HepG2 (cell line): ENCODE measurements around the gene TRNP1. TPM values are rescaled to one million over a fixed set of nuclear protein-coding genes. Genes with fewer than 3 reads are reported as not detected.

Experiments
- ATAC-seq: fragments of 200-7000 bp; cut with Tn5 transposase; 3 replicates; pipeline ENCODE4 v1.9.1; 2020; ENCODE audit warnings: mild to moderate bottlenecking, moderate library complexity
- BruUV-seq: library from RNA; stranded (reverse); fragments of 400-500 nt; replicated peaks from 2 replicates; lab custom pipeline; 2021; lab: Mats Ljungman, UMichigan
- CTCF ChIA-PET: fragments of 300-600 bp; formaldehyde crosslinking; extraction: SDS; loops from one replicate; lab custom pipeline; 2021; ENCODE audit warnings: low total read pairs, inconsistent platforms, low intra/inter-chr PET ratio; lab: Yijun Ruan, JAX
- POLR2A ChIA-PET: fragments of 350-600 bp; sonication (Branson Sonifier 250); formaldehyde crosslinking; loops from one replicate; lab custom pipeline; 2020; ENCODE audit warnings: antibody characterized with exemption, inconsistent platforms; lab: Yijun Ruan, JAX
- DNase-seq: peaks from one replicate; pipeline ENCODE4 v3.0.0-alpha.2; 2015; ENCODE audit warnings: low spot score
- FAIRE-seq: peaks from 3 replicates; lab custom pipeline; 2011; peaks lifted over from hg19 to GRCh38; lab: Jason Lieb, UNC
- H2AFZ ChIP-seq: one replicate; pipeline ENCODE4 v1.6.1; 2011; ENCODE audit warnings: low read length, inconsistent platforms
- H3K27ac ChIP-seq: fragments of 300-600 bp; 3 replicates; pipeline ENCODE4 v1.8.0; 2011; ENCODE audit warnings: mixed run types, mild to moderate bottlenecking, mixed read lengths, low read length, inconsistent platforms; ENCODE audit not compliant: insufficient read depth; ENCODE audit errors: extremely low read length
- H3K27me3 ChIP-seq, 2 experiments: fragments of 200-600 bp in 1 of 2; 2 replicates in 1 of 2; 3 replicates in 1 of 2; pipeline versions ENCODE4 v1.6.0 to v1.8.0; 2011; ENCODE audit warnings: low read length in 2 of 2, mild to moderate bottlenecking in 2 of 2, moderate library complexity in 2 of 2, inconsistent platforms in 1 of 2; ENCODE audit not compliant: insufficient read depth in 2 of 2, control insufficient read depth in 1 of 2
- H3K36me3 ChIP-seq, 2 experiments: fragments of 200-600 bp in 1 of 2; replicated peaks in 1 of 2; 2 replicates in 1 of 2; 3 replicates in 1 of 2; pipeline versions ENCODE4 v1.5.1 to v1.8.0; 2011; ENCODE audit warnings: low read length in 2 of 2, inconsistent platforms in 1 of 2; ENCODE audit not compliant: insufficient read depth in 2 of 2, control insufficient read depth in 1 of 2
- H3K4me1 ChIP-seq: 2 replicates; pipeline ENCODE4 v1.5.1; 2012; ENCODE audit warnings: low read length, inconsistent platforms; ENCODE audit not compliant: insufficient read depth
- H3K4me2 ChIP-seq: 2 replicates; pipeline ENCODE4 v1.6.0; 2011; ENCODE audit warnings: low read depth, low read length, inconsistent platforms
- H3K4me3 ChIP-seq, 3 experiments: fragments of 200-600 bp in 1 of 3; sonication (generic), shearing (Covaris generic) in 1 of 3; replicated peaks in 1 of 3; 2 replicates each; pipeline ENCODE4 v1.5.1; 2011 to 2016; ENCODE audit warnings: low read length in 3 of 3, inconsistent platforms in 2 of 3, low read depth in 2 of 3, mild to moderate bottlenecking in 2 of 3, control low read depth in 1 of 3, mixed read lengths in 1 of 3; ENCODE audit not compliant: insufficient read depth in 1 of 3
- H3K79me2 ChIP-seq: one replicate; pipeline ENCODE4 v1.6.1; 2011; ENCODE audit warnings: low read length, inconsistent platforms; ENCODE audit not compliant: insufficient read depth
- H3K9ac ChIP-seq: 2 replicates; pipeline ENCODE4 v1.6.0; 2011; ENCODE audit warnings: mild to moderate bottlenecking, low read depth, low read length, inconsistent platforms; ENCODE audit not compliant: insufficient read depth
- H3K9me3 ChIP-seq: 2 replicates; pipeline ENCODE4 v1.5.1; 2012; ENCODE audit warnings: mild to moderate bottlenecking, low read length
- H4K20me1 ChIP-seq: 2 replicates; pipeline ENCODE4 v1.6.0; 2011; ENCODE audit warnings: inconsistent platforms, mild to moderate bottlenecking, low read length, moderate library complexity; ENCODE audit not compliant: insufficient read depth
- DBP ChIP-seq: sonication (generic); formaldehyde crosslinking; IDR thresholded peaks from 2 replicates; pipeline ENCODE4 v1.4.0; 2020; ENCODE audit warnings: missing genetic modification reagents; ENCODE audit errors: not compliant biosample characterization
- ELF3 ChIP-seq: IDR thresholded peaks from 2 replicates; pipeline ENCODE4 v1.6.1; 2016; ENCODE audit warnings: missing genetic modification reagents, missing compliant biosample characterization
- FOSL1 ChIP-seq: sonication (generic); formaldehyde crosslinking; IDR thresholded peaks from 2 replicates; pipeline ENCODE4 v1.9.0; 2021; ENCODE audit warnings: missing genetic modification reagents, borderline replicate concordance
- FOXK1 ChIP-seq: sonication (generic); formaldehyde crosslinking; IDR thresholded peaks from 2 replicates; pipeline ENCODE4 v1.4.0; 2020; ENCODE audit warnings: low read depth, missing genetic modification reagents, borderline replicate concordance
- FOXM1 ChIP-seq: sonication (generic); formaldehyde crosslinking; IDR thresholded peaks from 2 replicates; pipeline ENCODE4 v1.5.0; 2020; ENCODE audit warnings: missing genetic modification reagents
- HOMEZ ChIP-seq: IDR thresholded peaks from 2 replicates; pipeline ENCODE4 v1.6.1; 2016; ENCODE audit warnings: low read depth
- KDM3A ChIP-seq: IDR thresholded peaks from 2 replicates; pipeline ENCODE4 v1.6.1; 2018; ENCODE audit warnings: low read depth, missing compliant biosample characterization
- RBAK ChIP-seq: sonication (generic); formaldehyde crosslinking; IDR thresholded peaks from 2 replicates; pipeline ENCODE4 v1.5.1; 2020; ENCODE audit warnings: mild to moderate bottlenecking, missing genetic modification reagents
- RBM22 ChIP-seq: fragments of 200-400 bp; formaldehyde crosslinking; optimal IDR thresholded peaks from 2 replicates; pipeline ENCODE3; 2017; ENCODE audit warnings: mild to moderate bottlenecking, low read length, moderate library complexity
- SALL1 ChIP-seq: sonication (generic); formaldehyde crosslinking; IDR thresholded peaks from 2 replicates; pipeline ENCODE4 v1.8.0; 2022; ENCODE audit warnings: mild to moderate bottlenecking, missing genetic modification reagents
- SIX1 ChIP-seq: sonication (generic); formaldehyde crosslinking; IDR thresholded peaks from 2 replicates; pipeline ENCODE4 v1.4.0; 2020; ENCODE audit warnings: missing genetic modification reagents, borderline replicate concordance
- SMARCE1 ChIP-seq: fragments of 450-650 bp; IDR thresholded peaks from 2 replicates; pipeline ENCODE4 v1.6.1; 2017; ENCODE audit warnings: borderline replicate concordance
- TFDP1 ChIP-seq: IDR thresholded peaks from 2 replicates; pipeline ENCODE4 v1.6.1; 2016; ENCODE audit warnings: missing compliant biosample characterization, missing genetic modification reagents, borderline replicate concordance
- ZKSCAN5 ChIP-seq: sonication (generic); formaldehyde crosslinking; IDR thresholded peaks from 2 replicates; pipeline ENCODE4 v1.5.1; 2020; ENCODE audit warnings: mild to moderate bottlenecking, missing genetic modification reagents
- ZNF205 ChIP-seq: IDR thresholded peaks from 2 replicates; pipeline ENCODE4 v1.6.1; 2018; ENCODE audit warnings: missing biosample characterization, missing genetic modification reagents
- ZNF33B ChIP-seq: sonication (generic); formaldehyde crosslinking; IDR thresholded peaks from 2 replicates; pipeline ENCODE4 v1.5.1; 2020; ENCODE audit warnings: mild to moderate bottlenecking, missing genetic modification reagents
- ZNF34 ChIP-seq: sonication (generic); formaldehyde crosslinking; IDR thresholded peaks from 2 replicates; pipeline ENCODE4 v1.4.0; 2020; ENCODE audit warnings: mild to moderate bottlenecking, missing genetic modification reagents, borderline replicate concordance
- ZNF501 ChIP-seq: sonication (generic); formaldehyde crosslinking; IDR thresholded peaks from 2 replicates; pipeline ENCODE4 v1.5.1; 2020; ENCODE audit warnings: mild to moderate bottlenecking, moderate library complexity, missing genetic modification reagents
- ZNF709 ChIP-seq: sonication (generic); formaldehyde crosslinking; IDR thresholded peaks from 2 replicates; pipeline ENCODE4 v1.5.0; 2020; ENCODE audit warnings: mild to moderate bottlenecking, missing genetic modification reagents
- ZNF780A ChIP-seq: sonication (generic); formaldehyde crosslinking; IDR thresholded peaks from 2 replicates; pipeline ENCODE4 v1.8.0; 2022; ENCODE audit warnings: mild to moderate bottlenecking, missing genetic modification reagents, moderate library complexity
- WGBS: methylation state at CpG from one replicate; pipeline ENCODE4 v1.1.6; 2017; ENCODE audit warnings: low lambda C conversion rate; 5-methylcytosine and 5-hydroxymethylcytosine counted together
- in situ Hi-C: cut with HindIII; loops from 2 replicates; pipeline ENCODE4 v1.10.0; 2017; ENCODE audit warnings: low pct_unique_long_range_greater_than_20kb; ENCODE audit not compliant: extremely low pct_ligation_motif_present
- intact Hi-C: fragments of 100-400 bp; cut with micrococcal nuclease; formaldehyde crosslinking; loops from one replicate; pipeline ENCODE4 v1.10.0; 2022; ENCODE audit not compliant: unreplicated experiment
- polyA plus RNA-seq, 8 experiments: library from polyadenylated mRNA; depleted of rRNA in 3 of 8; stranded (reverse) in 7 of 8; unstranded in 1 of 8; fragments of >200 nt; fragmentation: Illumina TruSeq in 4 of 8; extraction: Trizol in 4 of 8; gene quantifications; 2 replicates each; pipeline versions ENCODE4 v1.2.1 to v1.2.3, GENCODE V29; 2011 to 2016; ENCODE audit warnings: low read depth in 4 of 8, missing spikeins in 1 of 8, mixed read lengths in 1 of 8; ENCODE audit not compliant: insufficient read depth in 1 of 8
- total RNA-seq, 5 experiments: library from RNA; depleted of rRNA; stranded (reverse); fragments of >200 nt; fragmentation: Illumina TruSeq; extraction: Trizol; gene quantifications; 2 replicates each; pipeline ENCODE4 v1.2.3, GENCODE V29; 2016; ENCODE audit warnings: low read depth in 1 of 5
- TF ChIP-seq, protein P1 (sequence below): sonication (generic); formaldehyde crosslinking; IDR thresholded peaks from 2 replicates; pipeline ENCODE4 v1.5.0; 2020; ENCODE audit warnings: missing genetic modification reagents, mild to moderate bottlenecking, borderline replicate concordance

TRNP1 gene
- total and polyA plus RNA-seq, 2 of the 13 experiments (the other 11 are each of a cell fraction or from before 2014, with no cell fraction given): 42.0 to 158 TPM

DNA sequence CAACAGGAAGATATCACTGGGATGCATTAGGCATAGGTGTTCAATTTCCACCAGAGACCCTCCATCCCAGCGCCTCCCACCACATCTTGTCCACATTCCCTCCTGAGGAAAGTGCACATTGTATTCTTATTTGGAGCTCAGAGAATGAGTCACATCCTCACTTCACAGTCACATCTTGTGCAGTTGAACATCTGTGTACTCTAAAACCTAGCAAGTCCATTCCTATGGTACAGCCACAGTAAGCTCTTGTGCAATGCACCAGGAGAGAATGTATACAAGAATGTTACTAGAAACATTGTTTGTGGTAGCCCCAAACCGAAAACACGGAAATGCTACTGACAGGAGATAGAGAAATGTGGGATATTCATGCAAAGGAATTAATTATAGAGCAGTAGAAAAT is 31.7 kb upstream of the TRNP1 start:
- in situ Hi-C loops (loop anchor here (5.0 kb wide), 1 partner anchor 35 kb away; no protein-coding TSS in a partner anchor), intact Hi-C loops (loop anchor here (10.0 kb wide), 2 partner anchors 83 to 133 kb away; no protein-coding TSS in a partner anchor)
- CTCF ChIA-PET: no interaction called here
- FAIRE-seq (no peak), DNase-seq (peak; percentile 82), ATAC-seq (peak; percentile 55)
- POLR2A ChIA-PET: interaction anchor here (0.9 to 5.3 kb wide), 10 partner anchors 15 to 97 kb away, joined by 3 to 63 read pairs (median 7); partner anchors contain the start of genes GPATCH3, GPN2, NR0B2 and TRNP1
- Histone ChIP-seq H2AFZ (no peak overlapping the region), H3K4me2 (peak overlapping the region; percentile 76), H3K9ac (no peak overlapping the region), H3K9me3 (no peaks in the 10 kb centered on the region), H4K20me1 (no peaks in the 10 kb centered on the region), H3K36me3 (no peaks in the 10 kb centered on the region), H3K4me1 (peaks cover 84% of the 10 kb centered on the region), H3K27ac (no peak overlapping the region), H3K79me2 (no peaks in the 10 kb centered on the region), H3K4me3 (no peak overlapping the region), H3K27me3 (no peaks in the 10 kb centered on the region; a peak in 1 of 5 replicates)
- BruUV-seq: no TSS peak
- WGBS: 0% methylated on average over 3 of the region's 3 CpGs
- peak; percentile 71 for TF ChIP-seq FOSL1 (CRISPR knock-in tag)
- TF ChIP-seq RBAK (CRISPR knock-in tag): no peak
- peak; percentile 96 for TF ChIP-seq ELF3 (CRISPR knock-in tag)
- TF ChIP-seq HOMEZ (CRISPR knock-in tag): 0 out of 2 replicates have a peak, but pooled peaks have one; percentile 31
- no peak for TF ChIP-seq ZNF501
- TF ChIP-seq SALL1 (CRISPR knock-in tag): peak; percentile 50; the same call in 1 of the 2 replicates
- TF ChIP-seq TFDP1 (CRISPR knock-in tag): no peak
- TF ChIP-seq SMARCE1: no peak
- no peak for TF ChIP-seq ZKSCAN5 (CRISPR knock-in tag)
- TF ChIP-seq ZNF205 (CRISPR knock-in tag): peak; percentile 15; the same call in 1 of the 2 replicates
- no peak for TF ChIP-seq ZNF709
- TF ChIP-seq, protein P1, sequence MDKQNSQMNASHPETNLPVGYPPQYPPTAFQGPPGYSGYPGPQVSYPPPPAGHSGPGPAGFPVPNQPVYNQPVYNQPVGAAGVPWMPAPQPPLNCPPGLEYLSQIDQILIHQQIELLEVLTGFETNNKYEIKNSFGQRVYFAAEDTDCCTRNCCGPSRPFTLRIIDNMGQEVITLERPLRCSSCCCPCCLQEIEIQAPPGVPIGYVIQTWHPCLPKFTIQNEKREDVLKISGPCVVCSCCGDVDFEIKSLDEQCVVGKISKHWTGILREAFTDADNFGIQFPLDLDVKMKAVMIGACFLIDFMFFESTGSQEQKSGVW (CRISPR knock-in tag): no peak
- TF ChIP-seq ZNF33B (CRISPR knock-in tag): no peak
- TF ChIP-seq SIX1 (CRISPR knock-in tag): no peak; the same call in 1 of the 2 replicates
- no peak for TF ChIP-seq FOXM1 (CRISPR knock-in tag)
- peak; percentile 91; the same call in 1 of the 2 replicates for TF ChIP-seq FOXK1
- TF ChIP-seq KDM3A (CRISPR knock-in tag): peak; percentile 29; the same call in 1 of the 2 replicates
- no peak for TF ChIP-seq ZNF780A
- no peak for TF ChIP-seq DBP
- TF ChIP-seq RBM22: no peak
- TF ChIP-seq ZNF34: no peak
